ENCODE results near the gene SLC35A5.
A peak's percentile ranks its signal among the peaks of the same experiment; 100 is the strongest.
"Not testable (repeated sequence)": the region's sequence is repeated elsewhere in the genome, so short reads cannot be mapped to it uniquely, and the experiment has no call there.

Gene SLC35A5

GRCh38 chr3:112561734-112562529 is at the start of gene SLC35A5, which contains the start of gene ATG3:
SLC35A5 (plus strand) TSS chr3:112562045; CDS start chr3:112563404, 1,359 bp downstream.
ATG3 (minus strand) TSS chr3:112561962; CDS start chr3:112561528, 434 bp downstream.
- DNase-seq, result peak; percentile 99

DNA sequence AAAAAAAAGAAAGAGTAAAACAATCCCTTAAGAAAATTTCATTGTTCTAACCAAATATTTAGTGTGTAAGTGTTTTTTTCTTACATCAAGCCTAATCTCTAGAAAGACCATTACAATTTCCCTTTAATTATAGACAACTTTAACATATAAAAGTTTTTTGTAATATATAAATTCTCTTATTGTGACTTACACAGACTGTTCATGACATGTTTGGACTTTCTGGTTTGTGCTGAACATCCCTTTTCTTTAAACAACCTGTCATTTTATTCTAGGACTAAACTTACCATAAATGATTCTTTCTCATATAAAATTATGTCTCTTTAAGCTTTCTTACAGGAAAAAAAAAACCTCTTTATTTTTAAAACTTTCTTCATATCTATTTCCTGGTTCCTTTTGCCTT is 49.5 kb upstream of the SLC35A5 start:
- no peak for DNase-seq

GRCh38 chr3:112514527-112515128 is 47.2 kb upstream of the SLC35A5 start:
- peak; percentile 17 for DNase-seq

GRCh38 chr3:112518970-112519369 is 42.9 kb upstream of the SLC35A5 start:
- DNase-seq, result not testable (repeated sequence)

- DNase-seq, result no peak
Measured at GRCh38 chr3:112519424-112520001, 42.3 kb upstream of the SLC35A5 start.

DNA sequence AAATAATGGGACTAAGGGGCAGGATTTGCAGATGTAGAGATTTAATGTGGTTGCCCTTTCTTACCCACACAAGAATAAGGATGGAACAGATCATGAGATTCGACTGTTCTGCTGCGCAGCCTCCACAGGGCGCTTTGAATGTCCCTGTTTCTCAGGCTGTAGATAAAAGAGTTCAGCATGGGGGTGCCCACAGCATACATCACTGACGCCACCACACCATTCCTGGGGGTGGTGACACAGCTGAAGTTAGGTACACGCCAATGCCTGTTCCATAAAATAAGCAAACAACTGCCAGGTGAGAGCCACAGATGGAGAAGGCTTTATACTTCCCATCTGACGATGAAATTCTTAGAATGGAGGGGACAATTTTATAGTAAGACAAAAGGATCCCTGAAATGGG is 37.7 kb upstream of the SLC35A5 start:
- not testable (repeated sequence) for DNase-seq

- DNase-seq, result no peak
Measured at GRCh38 chr3:112530573-112530972, 31.3 kb upstream of the SLC35A5 start.

DNA sequence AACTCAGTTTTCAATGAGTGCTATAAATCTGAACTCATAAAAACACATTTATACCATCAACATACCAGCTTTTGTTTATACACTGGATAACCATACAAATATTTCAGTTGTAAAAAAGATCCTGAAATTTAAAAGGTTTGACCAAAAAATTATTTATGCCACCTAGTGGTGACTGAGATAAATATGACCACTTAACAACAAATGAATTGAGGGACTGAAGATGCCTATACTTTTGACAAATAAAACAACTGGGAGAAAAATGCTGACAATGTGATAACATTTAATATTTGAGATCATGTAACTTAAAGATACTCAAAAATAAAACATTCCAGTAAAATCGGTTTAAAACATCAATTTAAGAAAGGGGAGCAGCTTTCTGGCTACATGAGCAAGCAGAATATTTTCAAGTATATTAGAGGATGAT is 30.5 kb upstream of the SLC35A5 start:
- no peak for DNase-seq

- no peak for DNase-seq
Measured at GRCh38 chr3:112539825-112540650, 21.8 kb upstream of the SLC35A5 start.

GRCh38 chr3:112546216-112546759 is 15.6 kb upstream of the SLC35A5 start:
- DNase-seq, result no peak

DNA sequence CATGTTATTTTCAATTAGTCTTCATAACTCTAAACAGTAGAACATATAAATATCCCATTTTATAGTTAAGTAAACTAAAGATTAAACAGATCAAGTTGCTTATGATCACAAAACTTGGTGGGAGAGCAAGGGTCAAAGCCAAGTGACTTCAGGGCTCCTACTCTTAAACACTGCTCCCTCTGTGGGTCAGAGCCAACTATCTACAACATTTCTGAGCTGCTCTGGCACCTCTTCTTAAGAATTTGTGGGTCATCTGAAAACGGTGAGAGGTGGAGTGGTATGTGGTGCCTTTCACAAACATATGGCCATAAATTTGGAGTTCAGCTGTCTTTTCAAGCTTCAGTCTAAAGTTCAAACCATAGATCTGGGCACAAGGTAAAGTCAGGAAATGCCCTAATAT is 11.0 kb upstream of the SLC35A5 start:
- no peak for DNase-seq

DNA sequence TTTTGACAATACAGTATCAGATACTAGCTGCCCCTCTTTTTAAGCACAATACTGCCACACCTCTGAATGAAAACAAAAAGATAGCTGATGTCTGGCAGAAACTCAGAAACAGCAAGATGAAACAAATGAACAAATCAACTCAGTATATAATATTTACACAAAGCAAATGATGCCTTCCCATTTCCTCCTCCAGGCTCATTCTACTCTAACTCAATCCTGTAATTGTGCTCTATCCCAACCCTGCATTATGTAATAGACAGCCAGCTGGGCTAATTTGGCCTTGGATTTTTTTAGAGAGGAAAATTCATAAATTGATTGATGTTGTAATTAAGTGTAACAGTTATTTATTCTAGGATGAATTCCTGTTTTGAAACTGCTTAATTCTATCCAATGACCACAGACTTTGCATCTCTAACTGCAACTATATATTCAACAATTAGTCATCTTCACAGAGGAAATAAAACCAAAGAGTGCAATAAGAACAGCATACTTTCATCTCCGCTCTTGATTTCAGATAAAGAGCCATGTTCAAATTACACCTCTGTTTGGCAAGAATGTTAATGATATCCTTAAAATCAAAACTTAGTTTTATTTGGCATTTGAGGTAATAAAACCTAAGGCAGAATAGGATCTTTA is 6.2 kb upstream of the SLC35A5 start:
- no peak for DNase-seq

GRCh38 chr3:112557976-112558375 is 3.9 kb upstream of the SLC35A5 start:
- no peak for DNase-seq

GRCh38 chr3:112560307-112560706 is 1.5 kb upstream of the SLC35A5 start:
- DNase-seq, result no peak

- no peak for DNase-seq
Measured at GRCh38 chr3:112560721-112561483, 943 bp upstream of the SLC35A5 start.

DNA sequence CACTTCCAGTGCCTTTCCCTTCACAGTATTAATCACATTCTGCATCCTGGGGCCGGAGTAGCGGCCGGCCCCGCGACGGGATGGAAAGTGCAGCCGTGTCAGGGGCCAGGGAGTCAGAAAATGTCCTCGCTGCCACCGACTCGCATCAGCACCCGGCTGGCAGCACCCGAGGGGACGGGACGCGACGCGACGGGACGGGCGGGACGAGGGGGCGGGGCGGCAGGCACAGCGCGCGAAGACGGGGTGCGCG is 436 bp upstream of the SLC35A5 start:
- no peak for DNase-seq

GRCh38 chr3:112564247-112564939 is 2.5 kb downstream of the SLC35A5 start:
- DNase-seq, result not testable (repeated sequence)

DNA sequence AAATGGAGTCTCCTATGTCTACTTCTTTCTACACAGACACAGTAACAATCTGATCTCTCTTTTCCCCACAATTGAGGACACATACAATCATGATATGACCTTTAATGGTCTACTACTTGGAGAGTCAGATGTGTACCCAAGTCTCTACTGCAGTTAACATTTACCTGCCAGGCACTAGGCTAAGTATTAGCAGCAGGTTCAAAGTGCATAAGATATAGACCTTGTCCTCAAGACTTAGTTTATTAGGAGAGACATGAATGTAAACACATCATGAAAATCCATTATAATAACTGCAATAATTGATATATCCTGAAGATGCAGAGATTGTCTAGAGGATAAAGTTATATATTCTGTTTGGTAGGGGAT is 3.1 kb downstream of the SLC35A5 start:
- DNase-seq, result no peak

- no peak for DNase-seq
Measured at GRCh38 chr3:112568642-112569041, 6.8 kb downstream of the SLC35A5 start.

- DNase-seq, result no peak
Measured at GRCh38 chr3:112569265-112569664, 7.4 kb downstream of the SLC35A5 start.

DNA sequence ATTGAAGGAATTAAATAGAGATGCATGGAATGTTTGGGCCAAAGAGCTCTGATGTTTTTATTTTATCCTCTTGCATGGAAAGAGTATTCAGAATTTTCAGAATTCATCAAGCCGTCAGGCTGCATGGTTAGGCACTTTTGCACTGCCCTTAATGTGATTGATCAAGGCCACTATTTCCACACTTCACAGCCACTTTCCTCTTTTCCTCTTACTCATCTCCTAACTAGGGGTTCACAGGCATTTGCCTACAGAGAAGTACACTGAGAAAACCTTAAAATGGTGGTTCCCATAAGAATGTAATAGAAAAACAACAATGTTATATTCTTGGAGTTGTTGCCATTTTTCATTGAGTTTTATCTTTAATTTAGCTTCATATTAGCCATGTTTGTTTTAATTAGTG is 10.9 kb downstream of the SLC35A5 start:
- DNase-seq, result no peak

Data from NK-92 treated with Interleukin-12 subunit alpha and Interleukin-12 subunit beta, amount 100 ng/mL, for 24 hours (cell line).